Measurements from ENCODE around the gene P2RX4.

P2RX4 gene

DNA sequence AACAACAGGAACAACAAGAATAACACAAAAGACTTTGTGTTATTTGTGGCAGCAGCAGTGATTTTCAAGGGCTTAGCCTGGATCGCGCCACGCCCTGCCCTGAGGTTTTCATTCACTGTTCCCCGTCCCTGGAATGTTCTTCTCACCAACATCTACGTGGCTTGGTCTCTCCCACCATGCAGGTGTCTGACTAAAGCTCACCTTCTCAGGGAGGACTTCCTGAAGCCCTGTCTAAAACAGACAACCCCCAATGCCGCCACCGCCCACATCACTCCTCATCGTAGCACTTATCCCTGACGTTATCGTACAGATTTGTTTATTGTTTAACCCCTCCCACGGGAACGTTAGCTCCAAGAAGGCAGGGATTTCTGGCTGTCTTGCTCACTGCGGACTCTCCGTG, 40.4 kb downstream of the P2RX4 start:
- no peak overlapping the region for H2BK120ac ChIP-seq (ENCODE audit: insufficient read depth, low read length, poor library complexity)
- no peak overlapping the region for H3K23ac ChIP-seq (ENCODE audit: low read length)
- no peak overlapping the region for H4K12ac ChIP-seq (ENCODE audit: low read depth, low read length)
- no peak overlapping the region for H2BK5ac ChIP-seq (ENCODE audit: low read depth, low read length, poor library complexity)
- no peak overlapping the region for H3K18ac ChIP-seq (ENCODE audit: low read length)
- no peaks in the 10 kb centered on the region for H3K4me1 ChIP-seq (ENCODE audit: control insufficient read depth in 1 of 2, insufficient read depth in 2 of 2, low read length in 2 of 2)
- H4K91ac ChIP-seq (ENCODE audit: low read depth, low read length): no peak overlapping the region
- H3K4ac ChIP-seq (ENCODE audit: low read depth, low read length): no peak overlapping the region
- WGBS (ENCODE audit: extremely low coverage, insufficient coverage, insufficient read length): no CpG with 5 or more reads among the region's 14 CpGs
- peak; percentile 79 to 82 for DNase-seq
- no peaks in the 10 kb centered on the region for H3K79me1 ChIP-seq (ENCODE audit: low read length)
- H2BK12ac ChIP-seq (ENCODE audit: low read length): no peak overlapping the region
- no peak overlapping the region for H2AK5ac ChIP-seq (ENCODE audit: low read length)
- no peak overlapping the region for H3K27ac ChIP-seq (ENCODE audit: low read depth, low read length)
- H3K9me3 ChIP-seq (ENCODE audit: insufficient read depth, low read depth, low read length): peaks cover 6% of the 10 kb centered on the region
- no peak overlapping the region for H4K8ac ChIP-seq (ENCODE audit: low read depth, low read length)
- no peak overlapping the region for H3K4me3 ChIP-seq (ENCODE audit: low read depth, low read length)
- no peak overlapping the region for H3K4me2 ChIP-seq (ENCODE audit: low read length)
- no peaks in the 10 kb centered on the region for H3K79me2 ChIP-seq (ENCODE audit: control insufficient read depth, insufficient read depth, low read length, poor library complexity)
- H2AFZ ChIP-seq (ENCODE audit: insufficient read depth, low read length, poor library complexity): no peak overlapping the region
- H3K36me3 ChIP-seq (ENCODE audit: control insufficient read depth in 1 of 2, insufficient read depth in 2 of 2, low read length in 2 of 2): peaks cover 39 to 46% of the 10 kb centered on the region in 2 experiments
- no peak overlapping the region for H3K14ac ChIP-seq (ENCODE audit: low read length)
- H3K27me3 ChIP-seq (ENCODE audit: insufficient read depth, low read length): no peaks in the 10 kb centered on the region
- no peak overlapping the region for H3K9ac ChIP-seq (ENCODE audit: low read length)

DNA sequence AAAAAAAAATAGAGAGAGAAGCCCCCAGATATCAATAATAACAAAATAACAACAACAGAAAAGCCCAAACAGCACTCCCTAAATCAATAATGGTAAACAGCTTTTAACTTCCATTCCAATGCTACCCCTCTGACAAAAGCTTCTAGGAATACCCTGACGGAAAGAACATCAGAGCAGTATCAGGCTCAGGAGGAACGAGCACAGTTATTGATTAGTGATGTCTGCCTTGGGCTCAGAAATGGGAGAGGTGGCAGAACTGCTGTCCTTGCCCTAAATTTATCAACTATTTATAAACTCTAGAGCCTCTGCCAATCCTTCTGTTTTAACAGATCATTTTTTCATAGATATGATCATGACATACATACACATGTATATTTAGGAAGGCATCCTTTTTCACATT, 41.9 kb downstream of the P2RX4 start:
- Histone ChIP-seq H3K36me3 (ENCODE audit: control insufficient read depth in 1 of 2, insufficient read depth in 2 of 2, low read length in 2 of 2) (peaks cover 40 to 46% of the 10 kb centered on the region in 2 experiments), H3K4me2 (ENCODE audit: low read length) (no peak overlapping the region)
- WGBS (ENCODE audit: extremely low coverage, insufficient coverage, insufficient read length): no CpG with 5 or more reads among the region's 2 CpGs

DNA sequence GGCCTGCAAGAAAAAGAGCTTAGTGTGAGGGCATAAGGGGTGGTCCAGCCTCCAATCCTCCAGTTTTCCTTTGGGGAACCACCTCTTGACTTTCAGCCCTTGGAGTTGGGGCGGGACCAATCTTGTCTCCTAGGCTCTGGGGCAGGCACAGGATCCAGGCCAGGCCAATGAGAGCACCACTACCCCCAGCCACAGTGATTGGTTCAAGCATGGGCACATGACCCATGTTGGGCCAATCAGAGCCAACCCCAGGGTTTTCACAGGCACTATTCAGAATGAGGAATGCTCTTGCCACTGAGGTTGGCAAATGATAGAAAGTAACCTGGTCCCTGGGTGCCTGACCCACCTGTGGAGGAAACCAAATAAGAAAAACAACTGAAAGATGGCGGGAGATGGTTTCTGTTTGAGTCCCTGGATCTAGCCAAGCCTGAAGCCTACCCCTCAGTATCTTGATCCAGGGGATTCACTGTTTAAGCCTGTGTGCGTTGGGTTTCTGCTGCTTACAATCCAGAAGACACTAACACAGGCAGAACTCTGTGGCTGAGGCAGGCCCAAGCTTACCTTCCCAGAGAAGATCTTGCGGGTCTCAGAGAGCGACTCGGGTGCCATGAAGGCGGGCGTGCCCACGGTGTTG, 42.9 kb downstream of the P2RX4 start:
- no peak overlapping the region for H2BK120ac ChIP-seq (ENCODE audit: insufficient read depth, low read length, poor library complexity)
- H4K8ac ChIP-seq (ENCODE audit: low read depth, low read length): no peak overlapping the region
- H3K4ac ChIP-seq (ENCODE audit: low read depth, low read length): no peak overlapping the region
- H2BK5ac ChIP-seq (ENCODE audit: low read depth, low read length, poor library complexity): no peak overlapping the region
- H3K36me3 ChIP-seq (ENCODE audit: control insufficient read depth in 1 of 2, insufficient read depth in 2 of 2, low read length in 2 of 2): peaks cover 30 to 36% of the 10 kb centered on the region in 2 experiments
- peaks cover 6% of the 10 kb centered on the region for H3K9me3 ChIP-seq (ENCODE audit: insufficient read depth, low read depth, low read length)
- H3K79me2 ChIP-seq (ENCODE audit: control insufficient read depth, insufficient read depth, low read length, poor library complexity): no peaks in the 10 kb centered on the region
- no peaks in the 10 kb centered on the region for H3K27me3 ChIP-seq (ENCODE audit: insufficient read depth, low read length)
- no peak overlapping the region for H2AFZ ChIP-seq (ENCODE audit: insufficient read depth, low read length, poor library complexity)
- no peak overlapping the region for H3K27ac ChIP-seq (ENCODE audit: low read depth, low read length)
- no peak overlapping the region for H3K23ac ChIP-seq (ENCODE audit: low read length)
- H2BK12ac ChIP-seq (ENCODE audit: low read length): no peak overlapping the region
- no peak overlapping the region for H4K91ac ChIP-seq (ENCODE audit: low read depth, low read length)
- no peak overlapping the region for H3K4me3 ChIP-seq (ENCODE audit: low read depth, low read length)
- no peak overlapping the region for H3K9ac ChIP-seq (ENCODE audit: low read length)
- H3K14ac ChIP-seq (ENCODE audit: low read length): no peak overlapping the region
- no peak overlapping the region for H3K18ac ChIP-seq (ENCODE audit: low read length)
- H3K79me1 ChIP-seq (ENCODE audit: low read length): no peaks in the 10 kb centered on the region
- no peak overlapping the region for H3K4me2 ChIP-seq (ENCODE audit: low read length)
- no peaks in the 10 kb centered on the region for H3K4me1 ChIP-seq (ENCODE audit: control insufficient read depth in 1 of 2, insufficient read depth in 2 of 2, low read length in 2 of 2)
- no CpG with 5 or more reads among the region's 9 CpGs for WGBS (ENCODE audit: extremely low coverage, insufficient coverage, insufficient read length)
- H2AK5ac ChIP-seq (ENCODE audit: low read length): no peak overlapping the region
- no peak for DNase-seq
- H4K12ac ChIP-seq (ENCODE audit: low read depth, low read length): no peak overlapping the region

More for the DNA sequence above, 41.9 kb downstream of the P2RX4 start:
- Histone ChIP-seq H2BK120ac (ENCODE audit: insufficient read depth, low read length, poor library complexity) (no peak overlapping the region), H3K4me1 (ENCODE audit: control insufficient read depth in 1 of 2, insufficient read depth in 2 of 2, low read length in 2 of 2) (no peaks in the 10 kb centered on the region), H3K4ac (ENCODE audit: low read depth, low read length) (no peak overlapping the region), H4K12ac (ENCODE audit: low read depth, low read length) (no peak overlapping the region), H3K14ac (ENCODE audit: low read length) (no peak overlapping the region), H4K8ac (ENCODE audit: low read depth, low read length) (no peak overlapping the region), H2AFZ (ENCODE audit: insufficient read depth, low read length, poor library complexity) (no peak overlapping the region), H3K4me3 (ENCODE audit: low read depth, low read length) (no peak overlapping the region), H3K27ac (ENCODE audit: low read depth, low read length) (no peak overlapping the region), H2BK12ac (ENCODE audit: low read length) (no peak overlapping the region), H3K79me1 (ENCODE audit: low read length) (no peaks in the 10 kb centered on the region), H3K27me3 (ENCODE audit: insufficient read depth, low read length) (no peaks in the 10 kb centered on the region), H4K91ac (ENCODE audit: low read depth, low read length) (no peak overlapping the region), H3K9me3 (ENCODE audit: insufficient read depth, low read depth, low read length) (peaks cover 6% of the 10 kb centered on the region), H3K9ac (ENCODE audit: low read length) (no peak overlapping the region), H2AK5ac (ENCODE audit: low read length) (no peak overlapping the region), H3K79me2 (ENCODE audit: control insufficient read depth, insufficient read depth, low read length, poor library complexity) (no peaks in the 10 kb centered on the region), H2BK5ac (ENCODE audit: low read depth, low read length, poor library complexity) (no peak overlapping the region), H3K18ac (ENCODE audit: low read length) (no peak overlapping the region), H3K23ac (ENCODE audit: low read length) (no peak overlapping the region)
- DNase-seq: no peak

DNA sequence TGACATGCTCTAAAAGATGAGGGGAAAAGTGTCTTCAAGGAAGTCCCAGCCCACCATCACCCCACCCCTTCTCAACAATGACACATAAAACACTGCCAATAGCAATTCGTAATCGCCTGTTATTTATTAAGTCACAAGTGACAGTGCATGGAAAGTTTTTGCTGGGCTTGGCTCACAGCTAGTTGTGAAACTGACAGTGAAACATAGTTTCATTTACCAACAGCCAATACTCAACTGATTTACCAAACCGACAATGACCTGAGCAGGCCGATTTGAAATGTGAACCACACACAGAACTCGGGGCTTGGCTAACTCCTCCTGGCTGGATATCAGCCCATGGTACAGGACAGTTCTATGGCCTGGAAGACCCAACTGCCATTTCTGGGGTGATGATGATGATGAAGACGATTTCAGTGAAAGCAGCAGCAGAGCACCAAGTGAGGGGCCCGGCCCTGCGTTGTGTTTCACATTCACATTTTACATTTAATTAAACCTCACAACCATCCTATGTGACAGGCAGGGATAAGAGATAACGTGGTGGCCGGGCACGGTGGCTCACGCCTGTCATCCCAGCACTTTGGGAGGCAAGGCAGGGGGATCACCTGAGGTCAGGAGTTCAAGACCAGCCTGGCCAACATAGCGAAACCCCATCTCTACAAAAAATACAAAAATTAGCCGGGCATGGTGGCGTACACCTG, 43.9 kb downstream of the P2RX4 start:
- no peak overlapping the region for H4K91ac ChIP-seq (ENCODE audit: low read depth, low read length)
- no peak overlapping the region for H2BK12ac ChIP-seq (ENCODE audit: low read length)
- peaks cover 6% of the 10 kb centered on the region for H3K9me3 ChIP-seq (ENCODE audit: insufficient read depth, low read depth, low read length)
- no peaks in the 10 kb centered on the region for H3K79me1 ChIP-seq (ENCODE audit: low read length)
- no peak overlapping the region for H2BK120ac ChIP-seq (ENCODE audit: insufficient read depth, low read length, poor library complexity)
- DNase-seq: no peak
- no peak overlapping the region for H3K23ac ChIP-seq (ENCODE audit: low read length)
- no peak overlapping the region for H3K14ac ChIP-seq (ENCODE audit: low read length)
- H2AK5ac ChIP-seq (ENCODE audit: low read length): no peak overlapping the region
- WGBS (ENCODE audit: extremely low coverage, insufficient coverage, insufficient read length): no CpG with 5 or more reads among the region's 15 CpGs
- H3K18ac ChIP-seq (ENCODE audit: low read length): no peak overlapping the region
- no peak overlapping the region for H4K12ac ChIP-seq (ENCODE audit: low read depth, low read length)
- no peak overlapping the region for H3K27ac ChIP-seq (ENCODE audit: low read depth, low read length)
- no peak overlapping the region for H3K4me2 ChIP-seq (ENCODE audit: low read length)
- H3K27me3 ChIP-seq (ENCODE audit: insufficient read depth, low read length): no peaks in the 10 kb centered on the region
- H3K4me3 ChIP-seq (ENCODE audit: low read depth, low read length): no peak overlapping the region
- H3K4me1 ChIP-seq (ENCODE audit: control insufficient read depth in 1 of 2, insufficient read depth in 2 of 2, low read length in 2 of 2): no peaks in the 10 kb centered on the region
- H3K4ac ChIP-seq (ENCODE audit: low read depth, low read length): no peak overlapping the region
- no peak overlapping the region for H4K8ac ChIP-seq (ENCODE audit: low read depth, low read length)
- H3K79me2 ChIP-seq (ENCODE audit: control insufficient read depth, insufficient read depth, low read length, poor library complexity): no peaks in the 10 kb centered on the region
- H3K36me3 ChIP-seq (ENCODE audit: control insufficient read depth in 1 of 2, insufficient read depth in 2 of 2, low read length in 2 of 2): peaks cover 23 to 30% of the 10 kb centered on the region in 2 experiments
- H2AFZ ChIP-seq (ENCODE audit: insufficient read depth, low read length, poor library complexity): no peak overlapping the region
- no peak overlapping the region for H2BK5ac ChIP-seq (ENCODE audit: low read depth, low read length, poor library complexity)
- H3K9ac ChIP-seq (ENCODE audit: low read length): no peak overlapping the region

Measured in trophoblast cell (in vitro differentiated cells and primary cell).